ENCODE measurements around the gene ICAM3.

The ICAM3 gene

DNA sequence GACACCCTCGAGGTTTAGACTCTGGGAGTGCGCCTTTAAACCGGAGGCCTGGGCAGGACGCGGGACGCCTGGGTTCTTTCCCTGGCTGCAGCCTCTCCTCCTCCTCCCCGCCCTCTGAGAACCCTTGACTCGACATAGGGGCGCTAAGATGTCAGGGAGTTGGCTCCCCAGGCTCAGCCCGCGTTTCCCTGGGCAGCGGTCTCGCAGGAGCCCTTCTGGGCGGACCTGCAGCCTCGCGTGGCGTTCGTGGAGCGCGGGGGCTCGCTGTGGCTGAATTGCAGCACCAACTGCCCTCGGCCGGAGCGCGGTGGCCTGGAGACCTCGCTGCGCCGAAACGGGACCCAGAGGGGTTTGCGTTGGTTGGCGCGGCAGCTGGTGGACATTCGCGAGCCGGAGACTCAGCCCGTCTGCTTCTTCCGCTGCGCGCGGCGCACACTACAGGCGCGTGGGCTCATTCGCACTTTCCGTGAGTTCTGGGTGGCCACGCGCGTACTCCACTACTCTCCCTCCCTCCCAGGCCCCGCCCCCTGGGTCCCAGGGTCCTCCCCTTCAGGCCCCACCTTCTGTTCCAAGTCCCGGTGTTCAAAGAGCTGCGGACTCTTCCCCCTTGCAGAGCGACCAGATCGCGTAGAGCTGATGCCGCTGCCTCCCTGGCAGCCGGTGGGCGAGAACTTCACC is 48.4 kb downstream of the ICAM3 start:
- in situ Hi-C loops (cut with HindIII; ENCODE audit: low pct_unique_long_range_greater_than_20kb, low sequenced_read_pairs) = no loop called here
- TF ChIP-seq JUND (IDR thresholded peaks at IDR 0.05; ENCODE audit: low read depth) = no peak
- peak; percentile 79 to 81 for DNase-seq (ENCODE audit: low read depth in 1 of 2, low spot score in 1 of 2)

DNA sequence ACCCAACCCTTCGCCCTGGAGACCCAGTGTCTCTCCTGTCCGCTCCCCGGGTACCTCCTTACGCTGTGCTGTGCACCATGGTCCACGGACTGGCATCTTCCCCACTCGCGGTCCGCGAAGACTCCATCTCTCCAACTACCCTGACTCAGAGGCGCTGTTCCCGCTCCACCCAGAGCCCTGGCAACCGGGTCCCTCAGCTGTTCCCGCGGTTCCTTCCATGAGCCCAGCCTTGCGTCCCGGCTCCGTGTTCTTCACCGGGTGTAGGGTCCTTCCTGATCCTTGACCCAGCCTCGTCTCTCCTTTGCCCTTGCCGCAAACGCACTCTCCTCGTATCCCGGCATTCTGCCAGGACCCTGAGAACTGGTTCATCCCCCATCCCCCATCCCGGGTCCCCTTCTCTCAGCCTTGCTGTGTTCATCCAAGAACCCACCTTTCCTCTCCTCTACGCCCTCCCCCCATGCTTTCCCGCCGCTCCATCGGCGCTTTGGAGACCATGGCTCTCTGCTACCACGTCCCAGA is 49.0 kb downstream of the ICAM3 start:
- no peak for DNase-seq (ENCODE audit: low read depth in 1 of 2, low spot score in 1 of 2)
- TF ChIP-seq JUND (IDR thresholded peaks at IDR 0.05; ENCODE audit: low read depth) = no peak
- in situ Hi-C loops (cut with HindIII; ENCODE audit: low pct_unique_long_range_greater_than_20kb, low sequenced_read_pairs) = no loop called here

DNA sequence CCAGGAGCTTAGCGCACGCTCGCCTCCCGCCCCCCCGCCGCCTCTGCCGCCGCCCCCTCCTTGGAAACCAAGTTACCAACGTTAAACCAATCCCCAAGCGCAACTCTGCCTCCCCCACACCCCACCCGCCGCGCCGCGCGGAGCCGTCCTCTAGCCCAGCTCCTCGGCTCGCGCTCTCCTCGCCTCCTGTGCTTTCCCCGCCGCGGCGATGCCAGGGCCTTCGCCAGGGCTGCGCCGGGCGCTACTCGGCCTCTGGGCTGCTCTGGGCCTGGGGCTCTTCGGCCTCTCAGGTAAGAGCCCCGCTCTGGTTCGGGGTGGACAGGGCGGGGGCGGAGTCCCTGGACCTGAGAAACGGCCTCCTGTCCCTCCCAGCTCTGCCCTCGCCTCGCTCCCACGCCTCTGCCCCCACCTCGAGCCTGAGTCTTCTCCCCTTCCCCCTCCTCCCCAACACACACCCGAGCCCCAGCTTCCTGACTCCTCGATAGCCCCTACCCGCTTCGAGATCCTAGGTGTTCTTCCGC is 49.5 kb downstream of the ICAM3 start, which contains the start of gene ICAM5:
ICAM5 (plus strand) TSS at position 117 of the 521 bp plus-strand sequence; CDS start at position 209, 92 bp downstream.
- peak in 1 of 2 experiments; percentile 55 for DNase-seq (ENCODE audit: low read depth in 1 of 2, low spot score in 1 of 2)

DNA sequence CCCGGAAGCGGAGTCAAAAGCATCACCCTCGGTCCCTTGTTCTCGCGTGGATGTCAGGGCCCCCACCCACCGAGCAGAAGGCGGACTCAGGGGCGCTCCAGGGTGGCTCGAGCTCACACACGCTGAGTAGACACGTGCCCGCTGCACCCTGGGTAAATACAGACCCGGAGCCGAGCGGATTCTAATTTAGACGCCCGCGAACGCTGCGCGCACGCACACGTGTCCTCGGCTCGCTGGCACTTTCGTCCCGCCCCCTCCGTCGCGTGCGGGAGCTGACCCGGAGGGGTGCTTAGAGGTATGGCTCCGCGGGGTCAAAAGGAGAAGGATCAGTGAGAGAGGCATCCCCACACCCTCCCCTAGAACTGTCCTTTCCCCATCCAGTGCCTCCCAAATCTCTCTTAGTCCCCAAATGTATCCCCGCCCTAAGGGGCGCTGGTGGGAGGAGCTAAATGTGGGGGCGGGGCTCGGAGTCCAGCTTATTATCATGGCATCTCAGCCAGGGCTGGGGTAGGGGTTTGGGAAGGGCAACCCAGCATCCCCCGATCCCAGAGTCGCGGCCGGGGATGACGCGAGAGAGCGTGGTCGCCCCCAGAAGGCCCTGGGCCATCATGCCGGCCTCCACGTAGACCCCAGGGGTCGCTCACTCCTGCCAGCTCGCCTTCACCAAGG is 50.1 kb downstream of the ICAM3 start:
- DNase-seq (ENCODE audit: low read depth in 1 of 2, low spot score in 1 of 2) = peak in 1 of 2 experiments; percentile 65
- no peak for TF ChIP-seq JUND (IDR thresholded peaks at IDR 0.05; ENCODE audit: low read depth)
- in situ Hi-C loops (cut with HindIII; ENCODE audit: low pct_unique_long_range_greater_than_20kb, low sequenced_read_pairs) = no loop called here

More for the DNA sequence above, 49.5 kb downstream of the ICAM3 start, which contains the start of gene ICAM5:
- no peak for TF ChIP-seq JUND (IDR thresholded peaks at IDR 0.05; ENCODE audit: low read depth)
- in situ Hi-C loops (cut with HindIII; ENCODE audit: low pct_unique_long_range_greater_than_20kb, low sequenced_read_pairs) = no loop called here

DNA sequence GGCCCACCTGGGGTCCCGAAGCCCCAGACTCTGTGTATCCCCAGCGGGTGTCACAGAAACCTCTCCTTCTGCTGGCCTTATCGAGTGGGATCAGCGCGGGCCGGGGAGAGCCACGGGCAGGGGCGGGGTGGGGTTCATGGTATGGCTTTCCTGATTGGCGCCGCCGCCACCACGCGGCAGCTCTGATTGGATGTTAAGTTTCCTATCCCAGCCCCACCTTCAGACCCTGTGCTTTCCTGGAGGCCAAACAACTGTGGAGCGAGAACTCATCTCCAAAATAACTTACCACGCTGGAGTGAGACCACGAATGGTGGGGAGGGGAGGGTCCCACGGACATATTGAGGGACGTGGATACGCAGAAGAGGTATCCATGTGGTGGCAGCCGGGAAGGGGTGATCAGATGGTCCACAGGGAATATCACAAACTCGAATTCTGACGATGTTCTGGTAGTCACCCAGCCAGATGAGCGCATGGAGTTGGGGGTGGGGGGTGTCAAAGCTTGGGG is 50.7 kb downstream of the ICAM3 start:
- TF ChIP-seq JUND (IDR thresholded peaks at IDR 0.05; ENCODE audit: low read depth) = no peak
- DNase-seq (ENCODE audit: low read depth in 1 of 2, low spot score in 1 of 2) = no peak
- in situ Hi-C loops (cut with HindIII; ENCODE audit: low pct_unique_long_range_greater_than_20kb, low sequenced_read_pairs) = no loop called here

DNA sequence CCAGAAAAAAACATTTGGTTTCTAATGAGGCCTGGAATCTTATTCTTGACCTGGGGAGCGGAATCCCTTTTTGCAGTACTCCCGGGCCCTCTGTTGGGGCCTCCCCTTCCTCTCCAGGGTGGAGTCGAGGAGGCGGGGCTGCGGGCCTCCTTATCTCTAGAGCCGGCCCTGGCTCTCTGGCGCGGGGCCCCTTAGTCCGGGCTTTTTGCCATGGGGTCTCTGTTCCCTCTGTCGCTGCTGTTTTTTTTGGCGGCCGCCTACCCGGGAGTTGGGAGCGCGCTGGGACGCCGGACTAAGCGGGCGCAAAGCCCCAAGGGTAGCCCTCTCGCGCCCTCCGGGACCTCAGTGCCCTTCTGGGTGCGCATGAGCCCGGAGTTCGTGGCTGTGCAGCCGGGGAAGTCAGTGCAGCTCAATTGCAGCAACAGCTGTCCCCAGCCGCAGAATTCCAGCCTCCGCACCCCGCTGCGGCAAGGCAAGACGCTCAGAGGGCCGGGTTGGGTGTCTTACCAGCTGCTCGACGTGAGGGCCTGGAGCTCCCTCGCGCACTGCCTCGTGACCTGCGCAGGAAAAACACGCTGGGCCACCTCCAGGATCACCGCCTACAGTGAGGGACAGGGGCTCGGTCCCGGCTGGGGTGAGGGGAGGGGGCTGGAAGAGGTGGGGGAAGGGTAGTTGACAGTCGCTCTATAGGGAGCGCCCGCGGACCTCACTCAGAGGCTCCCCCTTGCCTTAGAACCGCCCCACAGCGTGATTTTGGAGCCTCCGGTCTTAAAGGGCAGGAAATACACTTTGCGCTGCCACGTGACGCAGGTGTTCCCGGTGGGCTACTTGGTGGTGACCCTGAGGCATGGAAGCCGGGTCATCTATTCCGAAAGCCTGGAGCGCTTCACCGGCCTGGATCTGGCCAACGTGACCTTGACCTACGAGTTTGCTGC is 52.4 kb downstream of the ICAM3 start, which contains the start of gene ICAM4:
ICAM4 (plus strand) TSS at position 153 of the 935 bp plus-strand sequence; CDS start at position 211, 58 bp downstream.
- TF ChIP-seq JUND (IDR thresholded peaks at IDR 0.05; ENCODE audit: low read depth) = no peak
- DNase-seq (ENCODE audit: low read depth in 1 of 2, low spot score in 1 of 2) = no peak
- in situ Hi-C loops (cut with HindIII; ENCODE audit: low pct_unique_long_range_greater_than_20kb, low sequenced_read_pairs) = no loop called here

DNA sequence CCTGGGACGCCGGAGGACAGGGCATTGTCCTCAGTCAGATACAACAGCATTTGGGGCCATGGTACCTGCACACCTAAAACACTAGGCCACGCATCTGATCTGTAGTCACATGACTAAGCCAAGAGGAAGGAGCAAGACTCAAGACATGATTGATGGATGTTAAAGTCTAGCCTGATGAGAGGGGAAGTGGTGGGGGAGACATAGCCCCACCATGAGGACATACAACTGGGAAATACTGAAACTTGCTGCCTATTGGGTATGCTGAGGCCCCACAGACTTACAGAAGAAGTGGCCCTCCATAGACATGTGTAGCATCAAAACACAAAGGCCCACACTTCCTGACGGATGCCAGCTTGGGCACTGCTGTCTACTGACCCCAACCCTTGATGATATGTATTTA is 54.0 kb downstream of the ICAM3 start:
- no peak for DNase-seq (ENCODE audit: low read depth in 1 of 2, low spot score in 1 of 2)
- in situ Hi-C loops (cut with HindIII; ENCODE audit: low pct_unique_long_range_greater_than_20kb, low sequenced_read_pairs) = no loop called here
- TF ChIP-seq JUND (IDR thresholded peaks at IDR 0.05; ENCODE audit: low read depth) = no peak

DNA sequence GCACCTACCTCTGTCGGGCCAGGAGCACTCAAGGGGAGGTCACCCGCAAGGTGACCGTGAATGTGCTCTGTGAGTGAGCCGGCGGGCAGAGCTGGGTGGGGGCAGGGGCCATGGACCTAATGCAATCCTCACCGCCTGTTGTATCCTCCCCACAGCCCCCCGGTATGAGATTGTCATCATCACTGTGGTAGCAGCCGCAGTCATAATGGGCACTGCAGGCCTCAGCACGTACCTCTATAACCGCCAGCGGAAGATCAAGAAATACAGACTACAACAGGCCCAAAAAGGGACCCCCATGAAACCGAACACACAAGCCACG is 54.5 kb downstream of the ICAM3 start:
- no peak for TF ChIP-seq JUND (IDR thresholded peaks at IDR 0.05; ENCODE audit: low read depth)
- in situ Hi-C loops (cut with HindIII; ENCODE audit: low pct_unique_long_range_greater_than_20kb, low sequenced_read_pairs) = no loop called here
- DNase-seq (ENCODE audit: low read depth in 1 of 2, low spot score in 1 of 2) = no peak

DNA sequence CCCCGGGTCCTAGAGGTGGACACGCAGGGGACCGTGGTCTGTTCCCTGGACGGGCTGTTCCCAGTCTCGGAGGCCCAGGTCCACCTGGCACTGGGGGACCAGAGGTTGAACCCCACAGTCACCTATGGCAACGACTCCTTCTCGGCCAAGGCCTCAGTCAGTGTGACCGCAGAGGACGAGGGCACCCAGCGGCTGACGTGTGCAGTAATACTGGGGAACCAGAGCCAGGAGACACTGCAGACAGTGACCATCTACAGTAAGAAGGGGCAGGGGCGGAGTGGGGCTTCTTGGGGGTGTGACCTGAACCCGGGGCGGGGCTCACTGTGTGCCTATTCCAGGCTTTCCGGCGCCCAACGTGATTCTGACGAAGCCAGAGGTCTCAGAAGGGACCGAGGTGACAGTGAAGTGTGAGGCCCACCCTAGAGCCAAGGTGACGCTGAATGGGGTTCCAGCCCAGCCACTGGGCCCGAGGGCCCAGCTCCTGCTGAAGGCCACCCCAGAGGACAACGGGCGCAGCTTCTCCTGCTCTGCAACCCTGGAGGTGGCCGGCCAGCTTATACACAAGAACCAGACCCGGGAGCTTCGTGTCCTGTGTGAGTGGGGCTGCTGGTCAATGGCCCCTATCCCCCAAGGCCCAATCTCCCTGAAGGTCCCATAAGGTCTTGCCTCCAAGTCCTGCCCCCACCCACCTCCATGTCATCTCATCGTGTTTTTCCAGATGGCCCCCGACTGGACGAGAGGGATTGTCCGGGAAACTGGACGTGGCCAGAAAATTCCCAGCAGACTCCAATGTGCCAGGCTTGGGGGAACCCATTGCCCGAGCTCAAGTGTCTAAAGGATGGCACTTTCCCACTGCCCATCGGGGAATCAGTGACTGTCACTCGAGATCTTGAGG is 55.1 kb downstream of the ICAM3 start:
- TF ChIP-seq JUND (IDR thresholded peaks at IDR 0.05; ENCODE audit: low read depth) = no peak
- in situ Hi-C loops (cut with HindIII; ENCODE audit: low pct_unique_long_range_greater_than_20kb, low sequenced_read_pairs) = no loop called here
- DNase-seq (ENCODE audit: low read depth in 1 of 2, low spot score in 1 of 2) = no peak

All from T47D (cell line).